Subcutaneous abdominal adipose tissue (tissue), 5 donors: ENCODE data around the gene CCDC3.

ENCODE experiments used
- H3K27ac ChIP-seq: one replicate; pipeline ENCODE4 v1.7.0; 2013; ENCODE audit warnings: low read depth, mild to moderate bottlenecking, inconsistent platforms, low read length, moderate library complexity
- H3K27me3 ChIP-seq, 5 donors: one replicate each; pipeline ENCODE4 v1.7.0; 2013; ENCODE audit warnings: low read length in 5 of 5, inconsistent platforms in 1 of 5; ENCODE audit not compliant: control insufficient read depth in 5 of 5, insufficient read depth in 4 of 5
- H3K36me3 ChIP-seq, 5 donors: one replicate each; pipeline ENCODE4 v1.7.0; 2013; ENCODE audit warnings: low read length in 5 of 5; ENCODE audit not compliant: control insufficient read depth in 5 of 5, insufficient read depth in 5 of 5
- H3K4me1 ChIP-seq, 5 donors: one replicate each; pipeline ENCODE4 v1.7.0; 2013; ENCODE audit warnings: low read length in 5 of 5, mild to moderate bottlenecking in 3 of 5, moderate library complexity in 1 of 5; ENCODE audit not compliant: control insufficient read depth in 5 of 5, insufficient read depth in 5 of 5
- H3K4me3 ChIP-seq, 5 donors: one replicate each; pipeline ENCODE4 v1.7.0; 2013; ENCODE audit warnings: low read length in 5 of 5, low read depth in 1 of 5
- H3K9ac ChIP-seq, 5 donors: one replicate each; pipeline ENCODE4 v1.7.0; 2013; ENCODE audit warnings: low read length in 5 of 5, mild to moderate bottlenecking in 4 of 5, moderate library complexity in 3 of 5
- H3K9me3 ChIP-seq, 5 donors: one replicate each; pipeline ENCODE4 v1.7.0; 2013; ENCODE audit warnings: low read length in 5 of 5; ENCODE audit not compliant: control insufficient read depth in 5 of 5
- donor health status: healthy.
- donor health status: healthy.
- donor health status: healthy.
- donor health status: healthy.
- donor health status: healthy.

CCDC3 gene

GRCh38 chr10:12980713-12981306 lies 20.7 kb downstream of the CCDC3 start:
- Histone ChIP-seq H3K4me1 (peaks cover 0 to 14% (median 11%) of the 10 kb centered on the region in 5 donors), H3K9me3 (peaks cover 0 to 7% (median 5%) of the 10 kb centered on the region in 5 donors), H3K4me3 (no peak overlapping the region), H3K27ac (no peak overlapping the region), H3K27me3 (no peaks in the 10 kb centered on the region), H3K36me3 (peaks cover 0 to 5% (median 0%) of the 10 kb centered on the region in 5 donors), H3K9ac (no peak overlapping the region)

- no peak overlapping the region for H3K9ac ChIP-seq
- peaks cover 0 to 5% (median 0%) of the 10 kb centered on the region in 5 donors for H3K36me3 ChIP-seq
- no peaks in the 10 kb centered on the region for H3K27me3 ChIP-seq
- peaks cover 0 to 7% (median 5%) of the 10 kb centered on the region in 5 donors for H3K9me3 ChIP-seq
- H3K4me1 ChIP-seq = peaks cover 0 to 20% (median 15%) of the 10 kb centered on the region in 5 donors
- H3K27ac ChIP-seq = no peak overlapping the region
- no peak overlapping the region for H3K4me3 ChIP-seq
Measured at GRCh38 chr10:12980102-12980661, 21.3 kb downstream of the CCDC3 start.

- Histone ChIP-seq H3K27ac (no peak overlapping the region), H3K9ac (no peak overlapping the region), H3K4me1 (peaks cover 0 to 33% (median 26%) of the 10 kb centered on the region in 5 donors), H3K36me3 (no peaks in the 10 kb centered on the region), H3K27me3 (no peaks in the 10 kb centered on the region), H3K9me3 (no peaks in the 10 kb centered on the region), H3K4me3 (no peak overlapping the region)
Measured at GRCh38 chr10:12978891-12979290, 22.6 kb downstream of the CCDC3 start.

- Histone ChIP-seq H3K9ac (no peak overlapping the region), H3K27ac (no peak overlapping the region), H3K27me3 (no peaks in the 10 kb centered on the region), H3K4me1 (peaks cover 2 to 52% (median 49%) of the 10 kb centered on the region in 5 donors), H3K4me3 (no peak overlapping the region), H3K36me3 (no peaks in the 10 kb centered on the region), H3K9me3 (no peaks in the 10 kb centered on the region)
Measured at GRCh38 chr10:12975906-12976305, 25.6 kb downstream of the CCDC3 start.

- Histone ChIP-seq H3K4me1 (peaks cover 2 to 48% (median 43%) of the 10 kb centered on the region in 5 donors), H3K36me3 (no peaks in the 10 kb centered on the region), H3K27ac (no peak overlapping the region), H3K27me3 (no peaks in the 10 kb centered on the region), H3K9me3 (no peaks in the 10 kb centered on the region), H3K9ac (no peak overlapping the region), H3K4me3 (no peak overlapping the region)
Measured at GRCh38 chr10:12975266-12975665, 26.2 kb downstream of the CCDC3 start.

GRCh38 chr10:12974491-12975199 lies 26.9 kb downstream of the CCDC3 start:
- Histone ChIP-seq H3K27me3 (no peaks in the 10 kb centered on the region), H3K9ac (no peak overlapping the region), H3K4me1 (peaks cover 2 to 44% (median 40%) of the 10 kb centered on the region in 5 donors), H3K36me3 (no peaks in the 10 kb centered on the region), H3K9me3 (no peaks in the 10 kb centered on the region), H3K4me3 (peak overlapping the region in 1 of 5 donors; percentile 6), H3K27ac (peak overlapping the region; percentile 15)

GRCh38 chr10:12974078-12974477 lies 27.4 kb downstream of the CCDC3 start:
- H3K4me1 ChIP-seq = peaks cover 2 to 42% (median 40%) of the 10 kb centered on the region in 5 donors
- no peak overlapping the region for H3K4me3 ChIP-seq
- peak overlapping the region; percentile 15 for H3K27ac ChIP-seq
- H3K9ac ChIP-seq = no peak overlapping the region
- no peaks in the 10 kb centered on the region for H3K27me3 ChIP-seq
- H3K9me3 ChIP-seq = no peaks in the 10 kb centered on the region
- H3K36me3 ChIP-seq = no peaks in the 10 kb centered on the region

GRCh38 chr10:12973149-12973718 lies 28.3 kb downstream of the CCDC3 start:
- Histone ChIP-seq H3K9ac (no peak overlapping the region), H3K4me1 (peaks cover 2 to 42% (median 40%) of the 10 kb centered on the region in 5 donors), H3K27me3 (no peaks in the 10 kb centered on the region), H3K27ac (no peak overlapping the region), H3K9me3 (peaks cover 0 to 1% (median 0%) of the 10 kb centered on the region in 5 donors), H3K36me3 (peaks cover 0 to 1% (median 0%) of the 10 kb centered on the region in 5 donors), H3K4me3 (no peak overlapping the region)

GRCh38 chr10:12972146-12972545 lies 29.4 kb downstream of the CCDC3 start:
- H3K4me3 ChIP-seq = no peak overlapping the region
- no peak overlapping the region for H3K9ac ChIP-seq
- peaks cover 0 to 8% (median 2%) of the 10 kb centered on the region in 5 donors for H3K9me3 ChIP-seq
- H3K36me3 ChIP-seq = peaks cover 0 to 2% (median 0%) of the 10 kb centered on the region in 5 donors
- peaks cover 2 to 42% (median 40%) of the 10 kb centered on the region in 5 donors for H3K4me1 ChIP-seq
- no peak overlapping the region for H3K27ac ChIP-seq
- no peaks in the 10 kb centered on the region for H3K27me3 ChIP-seq
